Keratinocyte (primary cell): Measurements from ENCODE around the gene CD2AP. TPM values are rescaled to one million over a fixed set of nuclear protein-coding genes. Genes with fewer than 3 reads are reported as not detected.
A peak's percentile ranks its signal among the peaks of the same experiment; 100 is the strongest.
"Not testable (repeated sequence)": the region's sequence is repeated elsewhere in the genome, so short reads cannot be mapped to it uniquely, and the experiment has no call there.

ENCODE experiments used
- DNase-seq: peaks from one replicate; pipeline ENCODE4 v3.0.0-alpha.2; 2011; ENCODE audit warnings: low read depth, missing footprints, low spot score
- FAIRE-seq: peaks from 2 replicates; lab custom pipeline; 2011; peaks lifted over from hg19 to GRCh38; lab: Jason Lieb, UNC
- H2AFZ ChIP-seq: 2 replicates; pipeline ENCODE4 v1.6.0; 2012; ENCODE audit warnings: low read length, control low read depth, inconsistent platforms; ENCODE audit not compliant: control insufficient read depth
- H3K27ac ChIP-seq: 2 replicates; pipeline ENCODE4 v1.5.1; 2011; ENCODE audit warnings: low read length; ENCODE audit not compliant: control insufficient read depth, insufficient read depth
- H3K27me3 ChIP-seq: 3 replicates; pipeline ENCODE4 v1.6.0; 2011; ENCODE audit warnings: low read length; ENCODE audit not compliant: control insufficient read depth, insufficient read depth; ENCODE audit errors: extremely low read depth
- H3K36me3 ChIP-seq, 2 experiments: 2 replicates in 1 of 2; 3 replicates in 1 of 2; pipeline ENCODE4 v1.5.1; 2011; ENCODE audit warnings: low read length in 2 of 2, mild to moderate bottlenecking in 1 of 2; ENCODE audit not compliant: control insufficient read depth in 2 of 2, insufficient read depth in 2 of 2; ENCODE audit errors: extremely low read depth in 1 of 2
- H3K4me1 ChIP-seq: 3 replicates; pipeline ENCODE4 v1.5.1; 2011; ENCODE audit warnings: low read length; ENCODE audit not compliant: control insufficient read depth, insufficient read depth; ENCODE audit errors: extremely low read depth
- H3K4me2 ChIP-seq: 3 replicates; pipeline ENCODE4 v1.6.0; 2011; ENCODE audit warnings: low read depth, low read length; ENCODE audit not compliant: control insufficient read depth, insufficient read depth; ENCODE audit errors: extremely low read depth
- H3K4me3 ChIP-seq, 3 experiments: fragments of 200-600 bp in 1 of 3; sonication (generic) in 1 of 3; 2 replicates in 2 of 3; 3 replicates in 1 of 3; pipeline ENCODE4 v1.5.1; 2011 to 2016; ENCODE audit warnings: low read length in 3 of 3, mild to moderate bottlenecking in 3 of 3, control low read depth in 2 of 3, inconsistent platforms in 1 of 3, low read depth in 1 of 3, mixed read lengths in 1 of 3, mixed run types in 1 of 3, moderate library complexity in 1 of 3; ENCODE audit not compliant: control insufficient read depth in 2 of 3, insufficient read depth in 2 of 3; ENCODE audit errors: extremely low read depth in 1 of 3
- H3K79me2 ChIP-seq: 2 replicates; pipeline ENCODE4 v1.6.0; 2012; ENCODE audit warnings: low read length; ENCODE audit not compliant: control insufficient read depth, insufficient read depth
- H3K9ac ChIP-seq: 3 replicates; pipeline ENCODE4 v1.6.0; 2011; ENCODE audit warnings: low read length; ENCODE audit not compliant: control insufficient read depth, insufficient read depth; ENCODE audit errors: extremely low read depth
- H3K9me1 ChIP-seq: 3 replicates; pipeline ENCODE4 v1.6.0; 2011; ENCODE audit warnings: low read length; ENCODE audit not compliant: control insufficient read depth, insufficient read depth; ENCODE audit errors: extremely low read depth
- H3K9me3 ChIP-seq: 2 replicates; pipeline ENCODE4 v1.5.1; 2012; ENCODE audit warnings: low read depth, low read length; ENCODE audit not compliant: control insufficient read depth
- H4K20me1 ChIP-seq: 3 replicates; pipeline ENCODE4 v1.6.0; 2011; ENCODE audit warnings: low read length; ENCODE audit not compliant: control insufficient read depth, insufficient read depth; ENCODE audit errors: extremely low read depth
- EZH2 ChIP-seq: IDR thresholded peaks from one replicate; pipeline ENCODE4 v1.6.1; 2012; ENCODE audit warnings: inconsistent platforms, mild to moderate bottlenecking, low read length, moderate library complexity
- dilution Hi-C: fragments of 300-500 bp; cut with MboI; formaldehyde crosslinking; loops from one replicate; pipeline ENCODE4 v1.7.0; 2020; ENCODE audit warnings: low sequenced_read_pairs; ENCODE audit not compliant: extremely low pct_ligation_motif_present
- polyA plus RNA-seq, 5 experiments: library from polyadenylated mRNA; depleted of rRNA in 3 of 5; stranded (reverse) in 3 of 5; stranded (forward) in 1 of 5; unstranded in 1 of 5; fragments of >200 nt; gene quantifications; 1 replicate in 1 of 5; 2 replicates in 3 of 5; 3 replicates in 1 of 5; pipeline versions ENCODE4 v1.2.1 to v1.2.3, GENCODE V29; 2011 to 2012; ENCODE audit warnings: missing spikeins in 2 of 5, low read depth in 1 of 5, low replicate concordance in 1 of 5
- TF ChIP-seq, protein P1 (sequence below), 3 experiments: IDR thresholded peaks in 1 of 3; conservative IDR thresholded peaks in 1 of 3; optimal IDR thresholded peaks in 1 of 3; 2 replicates in 2 of 3; 3 replicates in 1 of 3; pipeline versions ENCODE3 to v1.5.1; 2011; ENCODE audit warnings: low read length in 3 of 3, mild to moderate bottlenecking in 3 of 3, moderate library complexity in 2 of 3, control low read depth in 1 of 3, inconsistent platforms in 1 of 3; ENCODE audit not compliant: insufficient read depth in 2 of 3; ENCODE audit errors: extremely low read depth in 1 of 3

The CD2AP gene
- polyA plus RNA-seq, 1 donor (not counting 4 experiments of a cell fraction or from before 2014, with no cell fraction given): 23.9 TPM

- no peaks in the 10 kb centered on the region for H3K27me3 ChIP-seq
- no peak overlapping the region for H3K4me2 ChIP-seq
- no peak overlapping the region for H3K4me3 ChIP-seq
- H3K79me2 ChIP-seq: no peaks in the 10 kb centered on the region
- DNase-seq (no peak), FAIRE-seq (no peak)
- H3K9me3 ChIP-seq: no peaks in the 10 kb centered on the region
- no peak overlapping the region for H3K27ac ChIP-seq
- H3K4me1 ChIP-seq: peaks cover 6% of the 10 kb centered on the region
- no peaks in the 10 kb centered on the region for H3K36me3 ChIP-seq
- no peaks in the 10 kb centered on the region for H4K20me1 ChIP-seq
- H3K9me1 ChIP-seq: no peaks in the 10 kb centered on the region
- H2AFZ ChIP-seq: no peak overlapping the region
- dilution Hi-C loops: no loop called here
- TF ChIP-seq EZH2: no peak
- TF ChIP-seq, protein P1, sequence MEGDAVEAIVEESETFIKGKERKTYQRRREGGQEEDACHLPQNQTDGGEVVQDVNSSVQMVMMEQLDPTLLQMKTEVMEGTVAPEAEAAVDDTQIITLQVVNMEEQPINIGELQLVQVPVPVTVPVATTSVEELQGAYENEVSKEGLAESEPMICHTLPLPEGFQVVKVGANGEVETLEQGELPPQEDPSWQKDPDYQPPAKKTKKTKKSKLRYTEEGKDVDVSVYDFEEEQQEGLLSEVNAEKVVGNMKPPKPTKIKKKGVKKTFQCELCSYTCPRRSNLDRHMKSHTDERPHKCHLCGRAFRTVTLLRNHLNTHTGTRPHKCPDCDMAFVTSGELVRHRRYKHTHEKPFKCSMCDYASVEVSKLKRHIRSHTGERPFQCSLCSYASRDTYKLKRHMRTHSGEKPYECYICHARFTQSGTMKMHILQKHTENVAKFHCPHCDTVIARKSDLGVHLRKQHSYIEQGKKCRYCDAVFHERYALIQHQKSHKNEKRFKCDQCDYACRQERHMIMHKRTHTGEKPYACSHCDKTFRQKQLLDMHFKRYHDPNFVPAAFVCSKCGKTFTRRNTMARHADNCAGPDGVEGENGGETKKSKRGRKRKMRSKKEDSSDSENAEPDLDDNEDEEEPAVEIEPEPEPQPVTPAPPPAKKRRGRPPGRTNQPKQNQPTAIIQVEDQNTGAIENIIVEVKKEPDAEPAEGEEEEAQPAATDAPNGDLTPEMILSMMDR (optimal IDR thresholded peaks at IDR 0.05 in 1 of 3, IDR thresholded peaks at IDR 0.05 in 1 of 3, conservative IDR thresholded peaks at IDR 0.05 in 1 of 3; ENCODE audit: extremely low read depth in 1 of 3, insufficient read depth in 2 of 3, low read length in 3 of 3): peak in 1 of 3 experiments; percentile 20
- no peak overlapping the region for H3K9ac ChIP-seq
These were observed 169.1 kb downstream of the CD2AP start for GRCh38 chr6:47646689-47647088.

GRCh38 chr6:47647188-47647587, 169.6 kb downstream of the CD2AP start:
- Histone ChIP-seq H3K27ac (no peak overlapping the region), H2AFZ (no peak overlapping the region), H3K9me3 (no peaks in the 10 kb centered on the region), H4K20me1 (no peaks in the 10 kb centered on the region), H3K9me1 (no peaks in the 10 kb centered on the region), H3K4me3 (no peak overlapping the region), H3K4me2 (no peak overlapping the region), H3K36me3 (no peaks in the 10 kb centered on the region), H3K79me2 (no peaks in the 10 kb centered on the region), H3K9ac (no peak overlapping the region), H3K27me3 (no peaks in the 10 kb centered on the region), H3K4me1 (peaks cover 8% of the 10 kb centered on the region)
- TF ChIP-seq EZH2: no peak
- TF ChIP-seq, protein P1 (optimal IDR thresholded peaks at IDR 0.05 in 1 of 3, IDR thresholded peaks at IDR 0.05 in 1 of 3, conservative IDR thresholded peaks at IDR 0.05 in 1 of 3; ENCODE audit: extremely low read depth in 1 of 3, insufficient read depth in 2 of 3, low read length in 3 of 3): no peak
- DNase-seq: no peak
- no peak for FAIRE-seq
- dilution Hi-C loops: no loop called here

GRCh38 chr6:47647626-47648025, 170.0 kb downstream of the CD2AP start:
- H3K4me3 ChIP-seq, DNase-seq, H3K4me2 ChIP-seq, H3K79me2 ChIP-seq, H3K4me1 ChIP-seq, H3K9me3 ChIP-seq, dilution Hi-C loops, H3K27ac ChIP-seq, H2AFZ ChIP-seq, FAIRE-seq, H3K9me1 ChIP-seq, H3K36me3 ChIP-seq, H3K9ac ChIP-seq, H3K27me3 ChIP-seq, H4K20me1 ChIP-seq: not testable (repeated sequence)
